H1 (cell line): Measurements from ENCODE around the gene CAPN9. TPM values are rescaled to one million over a fixed set of nuclear protein-coding genes. Genes with fewer than 3 reads are reported as not detected.

ENCODE experiments used
- CTCF ChIA-PET: fragments of 300-600 bp; sonication (Branson Sonifier 250); formaldehyde crosslinking; loops from one replicate; lab custom pipeline; 2021; ENCODE audit not compliant: partially characterized antibody; lab: Charles Lee
- POLR2A ChIA-PET: fragments of 300-600 bp; sonication (Branson Sonifier 250); formaldehyde crosslinking; loops from one replicate; lab custom pipeline; 2021; ENCODE audit warnings: inconsistent platforms; ENCODE audit not compliant: partially characterized antibody; lab: Charles Lee
- DNase-seq, 2 experiments: peaks; one replicate each; pipeline versions ENCODE4 v3.0.0 to v3.0.0-alpha.2; 2010 to 2022; ENCODE audit warnings: low spot score in 2 of 2, low read depth in 1 of 2, mixed read lengths in 1 of 2
- FAIRE-seq: peaks from 2 replicates; lab custom pipeline; 2011; peaks lifted over from hg19 to GRCh38; lab: Jason Lieb, UNC
- H2AFZ ChIP-seq: 2 replicates; pipeline ENCODE4 v1.8.1; 2012; ENCODE audit warnings: low read length, inconsistent platforms
- H2AK5ac ChIP-seq: 2 replicates; pipeline ENCODE4 v1.6.1; 2013; ENCODE audit warnings: low read depth, low read length
- H2BK120ac ChIP-seq: replicated peaks from 2 replicates; pipeline ENCODE3; 2013; ENCODE audit warnings: low read depth, low read length, inconsistent platforms
- H2BK12ac ChIP-seq: 2 replicates; pipeline ENCODE4 v1.6.1; 2013; ENCODE audit warnings: low read depth, low read length
- H2BK15ac ChIP-seq: 2 replicates; pipeline ENCODE4 v1.6.1; 2013; ENCODE audit warnings: low read length
- H2BK20ac ChIP-seq: 2 replicates; pipeline ENCODE4 v1.6.1; 2013; ENCODE audit warnings: low read length
- H2BK5ac ChIP-seq: 2 replicates; pipeline ENCODE4 v1.6.1; 2013; ENCODE audit warnings: low read depth, low read length
- H3K14ac ChIP-seq: 2 replicates; pipeline ENCODE4 v1.6.1; 2013; ENCODE audit warnings: inconsistent platforms; ENCODE audit not compliant: insufficient read length
- H3K18ac ChIP-seq: 2 replicates; pipeline ENCODE4 v1.6.1; 2013; ENCODE audit warnings: low read length; ENCODE audit errors: extremely low read depth
- H3K23ac ChIP-seq: 2 replicates; pipeline ENCODE4 v1.6.1; 2013; ENCODE audit warnings: inconsistent platforms; ENCODE audit not compliant: insufficient read length
- H3K23me2 ChIP-seq: 2 replicates; pipeline ENCODE4 v1.6.1; 2013; ENCODE audit warnings: low read depth, low read length
- H3K27ac ChIP-seq: 2 replicates; pipeline ENCODE4 v1.6.1; 2011; ENCODE audit warnings: low read depth, low read length, inconsistent platforms
- H3K27me3 ChIP-seq, 4 experiments: replicated peaks in 1 of 4; 1 replicate in 1 of 4; 2 replicates in 3 of 4; pipeline versions ENCODE4 v1.6.1 to v1.8.1; 2011 to 2013; ENCODE audit warnings: low read length in 3 of 4, mild to moderate bottlenecking in 3 of 4, inconsistent platforms in 2 of 4, mixed read lengths in 2 of 4, moderate library complexity in 1 of 4; ENCODE audit not compliant: control insufficient read depth in 3 of 4, insufficient read depth in 3 of 4; ENCODE audit errors: extremely low read depth in 1 of 4
- H3K36me3 ChIP-seq, 4 experiments: 2 replicates each; pipeline versions ENCODE4 v1.6.1 to v1.8.1; 2011 to 2013; ENCODE audit warnings: mild to moderate bottlenecking in 4 of 4, low read length in 3 of 4, moderate library complexity in 2 of 4, control low read depth in 1 of 4, inconsistent platforms in 1 of 4; ENCODE audit not compliant: insufficient read depth in 4 of 4, control insufficient read depth in 2 of 4
- H3K4ac ChIP-seq: replicated peaks from 2 replicates; pipeline ENCODE3; 2013; ENCODE audit warnings: low read length, low read depth, mixed read lengths, inconsistent platforms; ENCODE audit not compliant: insufficient read length
- H3K4me1 ChIP-seq, 4 experiments: replicated peaks in 1 of 4; 1 replicate in 1 of 4; 2 replicates in 3 of 4; pipeline versions ENCODE4 v1.6.1 to v1.8.1; 2011 to 2013; ENCODE audit warnings: low read length in 3 of 4, inconsistent platforms in 2 of 4, mixed read lengths in 1 of 4; ENCODE audit not compliant: insufficient read depth in 4 of 4, control insufficient read depth in 3 of 4
- H3K4me2 ChIP-seq, 2 experiments: 2 replicates each; pipeline versions ENCODE4 v1.6.1 to v1.8.1; 2011 to 2013; ENCODE audit warnings: low read depth in 2 of 2, low read length in 2 of 2, control low read depth in 1 of 2, inconsistent platforms in 1 of 2, mild to moderate bottlenecking in 1 of 2; ENCODE audit not compliant: insufficient read depth in 1 of 2
- H3K4me3 ChIP-seq, 4 experiments: fragments of 200-600, 300-600 bp in 1 of 4; sonication (generic), shearing (Covaris generic), sonication (Bioruptor Twin) in 1 of 4; 2 replicates each; pipeline versions ENCODE4 v1.5.1 to v1.8.1; 2011 to 2016; ENCODE audit warnings: low read length in 4 of 4, low read depth in 3 of 4, control low read depth in 2 of 4, inconsistent platforms in 2 of 4, mild to moderate bottlenecking in 2 of 4, mixed read lengths in 1 of 4, moderate library complexity in 1 of 4; ENCODE audit not compliant: insufficient read depth in 2 of 4; ENCODE audit errors: extremely low read depth in 1 of 4
- H3K56ac ChIP-seq: replicated peaks from 2 replicates; pipeline ENCODE3; 2013; ENCODE audit warnings: low read depth, mild to moderate bottlenecking, mixed read lengths, low read length, inconsistent platforms; ENCODE audit not compliant: insufficient read length
- H3K79me1 ChIP-seq: 2 replicates; pipeline ENCODE4 v1.6.1; 2013; ENCODE audit warnings: low read depth, low read length, control low read depth
- H3K79me2 ChIP-seq, 2 experiments: 2 replicates each; pipeline versions ENCODE4 v1.6.1 to v1.8.1; 2012 to 2013; ENCODE audit warnings: low read length in 2 of 2, mild to moderate bottlenecking in 2 of 2, inconsistent platforms in 1 of 2; ENCODE audit not compliant: insufficient read depth in 2 of 2, control insufficient read depth in 1 of 2
- H3K9ac ChIP-seq, 4 experiments: replicated peaks in 1 of 4; 1 replicate in 1 of 4; 2 replicates in 3 of 4; pipeline versions ENCODE4 v1.6.1 to v1.8.1; 2011 to 2013; ENCODE audit warnings: low read depth in 3 of 4, low read length in 3 of 4, control low read depth in 2 of 4, mild to moderate bottlenecking in 2 of 4, moderate library complexity in 2 of 4, inconsistent platforms in 1 of 4; ENCODE audit errors: extremely low read depth in 1 of 4
- H3K9me3 ChIP-seq, 2 experiments: 2 replicates each; pipeline versions ENCODE4 v1.6.1 to v1.8.1; 2012 to 2013; ENCODE audit warnings: mild to moderate bottlenecking in 2 of 2, moderate library complexity in 2 of 2, control low read depth in 1 of 2, inconsistent platforms in 1 of 2, low read depth in 1 of 2, low read length in 1 of 2, mixed read lengths in 1 of 2; ENCODE audit not compliant: insufficient read depth in 2 of 2
- H4K20me1 ChIP-seq, 2 experiments: replicated peaks in 1 of 2; 2 replicates each; pipeline versions ENCODE3 to v1.8.1; 2011 to 2013; ENCODE audit warnings: inconsistent platforms in 2 of 2, low read length in 2 of 2, mild to moderate bottlenecking in 1 of 2; ENCODE audit not compliant: insufficient read depth in 2 of 2, control insufficient read depth in 1 of 2
- H4K5ac ChIP-seq: 2 replicates; pipeline ENCODE4 v1.6.1; 2013; ENCODE audit warnings: low read length, low read depth, mixed read lengths, inconsistent platforms; ENCODE audit not compliant: insufficient read length
- H4K8ac ChIP-seq: 2 replicates; pipeline ENCODE4 v1.8.0; 2013; ENCODE audit warnings: mild to moderate bottlenecking, moderate library complexity, low read length, inconsistent platforms; ENCODE audit not compliant: insufficient read depth; ENCODE audit errors: extremely low read depth
- H4K91ac ChIP-seq: replicated peaks from 2 replicates; pipeline ENCODE3; 2013; ENCODE audit warnings: low read length, mixed read lengths, inconsistent platforms; ENCODE audit not compliant: insufficient read length
- ASH2L ChIP-seq: fragments of 200-600, 300-600 bp; sonication (generic); IDR thresholded peaks from one replicate; pipeline ENCODE4 v1.7.1; 2017; ENCODE audit warnings: low read length
- CTCF ChIP-seq, 3 experiments: IDR thresholded peaks; 1 replicate in 2 of 3; 2 replicates in 1 of 3; pipeline versions ENCODE4 v1.5.1 to v1.6.1; 2011; ENCODE audit warnings: low read length in 3 of 3, mild to moderate bottlenecking in 3 of 3, inconsistent platforms in 2 of 3, low read depth in 1 of 3, moderate library complexity in 1 of 3; ENCODE audit not compliant: insufficient read depth in 1 of 3; ENCODE audit errors: control extremely low read depth in 1 of 3
- HDAC2 ChIP-seq, 2 experiments: fragments of 300-600 bp in 1 of 2; sonication (generic) in 1 of 2; IDR thresholded peaks; 2 replicates each; pipeline ENCODE4 v1.6.1; 2011 to 2012; ENCODE audit warnings: low read depth in 2 of 2, low read length in 2 of 2, mild to moderate bottlenecking in 2 of 2, moderate library complexity in 2 of 2, borderline replicate concordance in 1 of 2, inconsistent platforms in 1 of 2
- NANOG ChIP-seq: IDR thresholded peaks from 2 replicates; pipeline ENCODE4 v1.6.1; 2011; ENCODE audit warnings: low read length, low read depth, mild to moderate bottlenecking, inconsistent platforms; ENCODE audit not compliant: insufficient read depth, poor library complexity, severe bottlenecking
- NRF1 ChIP-seq: IDR thresholded peaks from 2 replicates; pipeline ENCODE4 v1.6.1; 2011; ENCODE audit warnings: mild to moderate bottlenecking, low read depth, low read length, improper control_type of control experiment
- RFX5 ChIP-seq: IDR thresholded peaks from 2 replicates; pipeline ENCODE4 v1.6.1; 2011; ENCODE audit warnings: low read depth, low read length, improper control_type of control experiment, borderline replicate concordance
- RNF2 ChIP-seq: fragments of 200-900, 300-1000 bp; sonication (generic); IDR thresholded peaks from 2 replicates; pipeline ENCODE4 v1.7.1; 2016; ENCODE audit warnings: borderline replicate concordance, low read depth, mild to moderate bottlenecking, antibody characterized with exemption, low read length; ENCODE audit not compliant: poor library complexity, severe bottlenecking; ENCODE audit errors: missing control alignments
- SP4 ChIP-seq: IDR thresholded peaks from 2 replicates; pipeline ENCODE4 v1.6.1; 2012; ENCODE audit warnings: low read length, inconsistent platforms
- WGBS, 2 experiments: shearing (Covaris generic) in 1 of 2; methylation state at CpG; one replicate each; pipeline versions ENCODE4 v1.1.6 to v1.1.7; 2013 to 2015; ENCODE audit warnings: low lambda C conversion rate in 2 of 2, mixed read lengths in 2 of 2, inconsistent platforms in 1 of 2, low coverage in 1 of 2, missing lambda C conversion rate in 1 of 2; ENCODE audit not compliant: insufficient replicate concordance in 2 of 2, insufficient coverage in 1 of 2, insufficient read length in 1 of 2; ENCODE audit errors: extremely low coverage in 1 of 2, missing lambda C conversion rate in 1 of 2; 5-methylcytosine and 5-hydroxymethylcytosine counted together
- polyA plus RNA-seq, 7 experiments: library from polyadenylated mRNA; depleted of rRNA in 3 of 7; stranded (reverse) in 5 of 7; unstranded in 2 of 7; fragments of >200 nt in 5 of 7; fragments of 200-250 nt in 2 of 7; gene quantifications; 1 replicate in 5 of 7; 2 replicates in 1 of 7; 4 replicates in 1 of 7; pipeline versions ENCODE4 v1.2.1 to v1.2.3, GENCODE V29; 2011 to 2013; ENCODE audit warnings: missing spikeins in 2 of 7, mixed read lengths in 2 of 7
- total RNA-seq: library from RNA; stranded (reverse); fragmentation: NEBNext Ultra II Directional; extraction: Animal tissue kit (Norgen Biotek cat#: 25700); gene quantifications from 2 replicates; pipeline ENCODE4 v1.2.1, GENCODE V29; 2021
- TF ChIP-seq, protein P1 (sequence below): IDR thresholded peaks from 2 replicates; pipeline ENCODE4 v1.6.1; 2012; ENCODE audit warnings: low read length, inconsistent platforms

The CAPN9 gene
- total and polyA plus RNA-seq, 2 of the 8 experiments (the other 6 are each of a cell fraction or from before 2014, with no cell fraction given): 0.22 to 0.76 TPM

DNA sequence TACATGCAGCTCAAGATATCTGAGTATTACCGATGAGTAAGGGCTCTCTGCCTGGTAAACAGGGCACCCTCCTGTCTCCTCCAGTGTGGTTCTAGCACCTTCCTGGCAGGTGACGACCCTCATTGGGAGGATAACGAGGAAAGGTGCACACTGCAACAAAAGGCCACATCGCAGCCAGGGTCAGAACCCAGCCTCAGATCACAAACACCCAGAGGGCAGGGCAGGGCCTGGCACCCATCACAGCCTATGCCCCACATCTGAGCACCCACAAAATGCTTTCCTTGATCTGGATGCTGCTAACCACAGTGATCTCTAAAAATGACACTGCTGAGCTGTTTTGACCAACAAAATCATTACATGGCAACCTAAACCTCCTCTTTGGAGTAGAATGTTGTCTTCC lies 97.4 kb downstream of the CAPN9 start:
- Histone ChIP-seq H3K23me2 (no peaks in the 10 kb centered on the region), H4K20me1 (peaks cover 0 to 8% of the 10 kb centered on the region in 2 experiments), H3K23ac (no peak overlapping the region), H3K36me3 (peaks cover 6 to 15% (median 12%) of the 10 kb centered on the region in 4 experiments; a peak in 5 of 8 replicates), H3K79me2 (no peaks in the 10 kb centered on the region), H3K27me3 (no peaks in the 10 kb centered on the region), H3K9ac (no peak overlapping the region), H3K4me2 (no peak overlapping the region), H3K18ac (no peak overlapping the region), H2AK5ac (no peak overlapping the region), H2BK15ac (no peak overlapping the region), H2AFZ (no peak overlapping the region), H2BK20ac (no peak overlapping the region), H3K79me1 (peaks cover 3% of the 10 kb centered on the region; the same call in 1 of the 2 replicates), H2BK12ac (no peak overlapping the region), H3K4me1 (no peaks in the 10 kb centered on the region), H3K9me3 (no peaks in the 10 kb centered on the region), H3K56ac (no peak overlapping the region), H3K14ac (no peak overlapping the region), H4K8ac (no peak overlapping the region), H3K27ac (no peak overlapping the region), H3K4ac (no peak overlapping the region), H2BK120ac (no peak overlapping the region), H2BK5ac (no peak overlapping the region), H4K5ac (no peak overlapping the region), H3K4me3 (no peak overlapping the region), H4K91ac (no peak overlapping the region)
- CTCF ChIA-PET: interaction anchor here (1.1 kb wide), 1 partner anchor 9 kb away, joined by 3 read pairs; no protein-coding TSS in a partner anchor
- DNase-seq: no peak
- no peak for FAIRE-seq
- WGBS, 2 experiments: 98% methylated on average over 4 of the region's 4 CpGs; no CpG with 5 or more reads in 1 of the 2 experiments
- POLR2A ChIA-PET: no interaction called here
- no peak for TF ChIP-seq RNF2
- no peak for TF ChIP-seq NANOG
- TF ChIP-seq HDAC2 (IDR thresholded peaks at IDR 0.05; ENCODE audit: borderline replicate concordance in 1 of 2, low read depth in 2 of 2, low read length in 2 of 2): no peak
- TF ChIP-seq, protein P1, sequence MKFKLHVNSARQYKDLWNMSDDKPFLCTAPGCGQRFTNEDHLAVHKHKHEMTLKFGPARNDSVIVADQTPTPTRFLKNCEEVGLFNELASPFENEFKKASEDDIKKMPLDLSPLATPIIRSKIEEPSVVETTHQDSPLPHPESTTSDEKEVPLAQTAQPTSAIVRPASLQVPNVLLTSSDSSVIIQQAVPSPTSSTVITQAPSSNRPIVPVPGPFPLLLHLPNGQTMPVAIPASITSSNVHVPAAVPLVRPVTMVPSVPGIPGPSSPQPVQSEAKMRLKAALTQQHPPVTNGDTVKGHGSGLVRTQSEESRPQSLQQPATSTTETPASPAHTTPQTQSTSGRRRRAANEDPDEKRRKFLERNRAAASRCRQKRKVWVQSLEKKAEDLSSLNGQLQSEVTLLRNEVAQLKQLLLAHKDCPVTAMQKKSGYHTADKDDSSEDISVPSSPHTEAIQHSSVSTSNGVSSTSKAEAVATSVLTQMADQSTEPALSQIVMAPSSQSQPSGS: no peak
- no peak for TF ChIP-seq SP4
- TF ChIP-seq ASH2L: no peak
- TF ChIP-seq CTCF (IDR thresholded peaks at IDR 0.05; ENCODE audit: control extremely low read depth in 1 of 3, insufficient read depth in 1 of 3, low read depth in 1 of 3, low read length in 3 of 3): no peak
- no peak for TF ChIP-seq NRF1
- TF ChIP-seq RFX5: no peak
